Ureter (tissue), 1 donor: ENCODE measurements around the gene OLR1. TPM values are rescaled to one million over a fixed set of nuclear protein-coding genes. Genes with fewer than 3 reads are reported as not detected.
"Not testable (repeated sequence)": the region's sequence is repeated elsewhere in the genome, so short reads cannot be mapped to it uniquely, and the experiment has no call there.

ENCODE experiments used
- DNase-seq: peaks from one replicate; pipeline ENCODE4 v3.0.0-alpha.2; 2020; ENCODE audit warnings: low spot score
- total RNA-seq: library from RNA; stranded (reverse); gene quantifications from one replicate; pipeline ENCODE4 v1.2.4, GENCODE V29; 2023
- donor health status: DM: yes; HTN: yes; CAD: no.

OLR1 gene
- total RNA-seq, 1 donor from 2014 or later, result 3.4 TPM

DNA sequence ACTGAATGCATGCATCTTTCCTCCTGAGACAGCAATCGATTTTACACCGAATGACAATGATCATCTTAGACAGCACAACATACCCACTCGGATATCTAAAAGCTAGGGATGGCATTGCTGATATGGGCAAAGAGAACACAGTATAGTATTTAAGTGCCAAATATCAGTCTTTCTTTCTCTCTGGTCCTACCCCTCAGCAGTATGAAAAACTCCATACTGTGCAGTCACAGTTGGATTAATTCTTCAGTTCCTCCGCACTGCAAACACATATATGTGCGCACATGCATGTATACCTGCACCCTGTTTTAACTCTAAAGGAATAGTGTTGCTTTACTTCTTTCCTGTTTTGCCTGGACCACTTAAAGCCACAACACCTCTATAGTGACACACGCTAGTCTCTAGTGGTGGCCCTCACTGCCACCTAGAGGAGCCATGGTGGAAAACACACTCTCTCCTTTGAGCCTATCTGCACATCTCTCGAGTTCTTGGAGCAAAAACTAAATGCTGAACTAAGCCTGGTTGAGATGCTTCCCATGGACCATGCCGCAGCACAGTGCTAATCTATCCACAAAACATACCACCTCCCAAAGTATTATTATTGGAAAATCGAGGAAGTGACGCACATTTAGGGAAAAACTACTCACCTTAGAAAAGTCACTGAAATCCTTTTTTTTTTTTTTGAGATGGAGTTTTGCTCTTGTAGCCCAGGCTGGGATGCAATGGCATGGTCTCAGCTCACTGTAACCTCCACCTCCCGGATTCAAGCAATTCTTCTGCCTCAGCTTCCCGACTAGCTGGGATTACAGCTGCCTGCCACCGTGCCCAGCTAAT, 18.8 kb upstream of the OLR1 start:
- DNase-seq, result peak; percentile 63

DNA sequence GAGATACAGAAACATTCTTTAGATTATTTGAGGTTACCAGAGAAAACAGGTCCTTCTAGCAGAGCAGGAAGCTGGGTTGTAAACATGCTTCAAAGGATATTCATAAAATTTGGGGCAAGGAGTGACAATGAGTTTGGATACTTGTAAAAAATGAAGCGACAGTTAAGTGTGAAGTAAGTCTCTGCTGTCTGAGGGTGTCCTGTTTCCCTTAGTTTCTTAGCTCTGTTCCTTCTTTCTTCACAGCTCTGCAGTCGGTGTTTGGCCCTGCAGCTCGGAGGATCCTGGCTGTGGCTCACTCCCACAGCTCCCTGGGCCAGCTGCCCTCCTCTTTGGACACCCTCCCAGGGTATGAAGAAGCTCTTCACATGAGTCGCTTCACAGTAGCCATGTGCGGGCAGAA, 17.7 kb upstream of the OLR1 start:
- no peak for DNase-seq

DNA sequence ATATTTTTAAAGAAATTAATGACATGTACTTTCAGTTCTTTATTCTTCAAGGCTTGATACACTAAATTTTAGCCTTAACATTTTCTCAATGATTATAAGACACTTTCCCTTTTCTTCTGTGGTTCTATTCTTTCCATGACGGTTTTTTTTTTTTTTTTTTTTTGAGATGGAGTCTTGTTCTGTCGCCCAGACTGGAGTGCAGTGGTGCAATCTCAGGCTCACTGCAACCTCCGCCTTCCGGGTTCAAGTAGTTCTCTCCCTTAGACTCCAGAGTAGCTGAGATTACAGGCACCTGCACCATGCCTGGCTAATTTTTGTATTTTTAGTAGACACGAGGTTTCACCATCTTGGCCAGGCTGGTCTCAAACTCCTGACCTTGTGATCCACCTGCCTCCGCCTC, 15.0 kb upstream of the OLR1 start:
- DNase-seq, result not testable (repeated sequence)

DNA sequence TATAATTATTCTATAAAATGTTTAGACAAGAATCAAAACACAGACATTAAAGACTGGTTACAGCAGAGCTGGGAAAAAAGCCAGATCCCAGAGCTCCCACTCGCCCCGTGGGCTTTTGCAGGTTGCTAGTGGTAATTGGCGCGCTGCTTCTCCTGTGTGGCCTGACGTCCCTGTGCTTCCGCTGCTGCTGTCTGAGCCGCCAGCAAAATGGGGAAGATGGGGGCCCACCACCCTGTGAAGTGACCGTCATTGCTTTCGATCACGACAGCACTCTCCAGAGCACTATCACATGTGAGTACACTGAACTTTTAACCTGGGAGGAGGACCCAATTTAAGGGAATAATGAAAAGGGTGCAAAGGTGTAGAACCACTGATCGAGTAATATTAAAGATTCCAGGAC, 14.4 kb upstream of the OLR1 start:
- no peak for DNase-seq

DNA sequence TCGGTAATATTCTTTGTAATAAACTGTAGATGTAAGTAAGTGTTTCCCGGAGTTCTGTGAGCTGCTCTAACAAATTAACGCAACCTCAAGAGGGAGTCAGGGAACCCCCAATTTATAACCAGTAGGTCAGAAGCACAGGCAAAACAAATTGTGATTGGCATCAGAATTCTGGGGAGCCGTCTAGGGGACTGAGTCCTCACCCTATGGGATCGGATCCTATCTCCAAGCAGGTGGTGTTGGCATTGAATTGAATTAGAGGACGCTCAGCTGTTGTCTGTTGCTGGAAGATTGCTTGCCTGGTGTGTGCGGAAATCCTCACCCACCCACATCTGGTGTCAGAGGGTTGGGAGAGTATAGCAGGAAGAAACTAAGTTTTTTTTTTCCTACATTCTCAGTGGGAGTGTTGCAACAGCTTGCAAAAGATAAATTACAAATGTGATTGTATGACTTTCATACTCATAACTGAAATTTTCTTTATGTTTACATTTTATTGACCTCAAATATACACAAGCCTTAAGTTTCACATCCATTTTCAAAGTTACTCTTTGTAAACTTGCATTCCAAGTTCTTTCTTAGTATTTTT, 12.4 kb upstream of the OLR1 start:
- no peak for DNase-seq

DNA sequence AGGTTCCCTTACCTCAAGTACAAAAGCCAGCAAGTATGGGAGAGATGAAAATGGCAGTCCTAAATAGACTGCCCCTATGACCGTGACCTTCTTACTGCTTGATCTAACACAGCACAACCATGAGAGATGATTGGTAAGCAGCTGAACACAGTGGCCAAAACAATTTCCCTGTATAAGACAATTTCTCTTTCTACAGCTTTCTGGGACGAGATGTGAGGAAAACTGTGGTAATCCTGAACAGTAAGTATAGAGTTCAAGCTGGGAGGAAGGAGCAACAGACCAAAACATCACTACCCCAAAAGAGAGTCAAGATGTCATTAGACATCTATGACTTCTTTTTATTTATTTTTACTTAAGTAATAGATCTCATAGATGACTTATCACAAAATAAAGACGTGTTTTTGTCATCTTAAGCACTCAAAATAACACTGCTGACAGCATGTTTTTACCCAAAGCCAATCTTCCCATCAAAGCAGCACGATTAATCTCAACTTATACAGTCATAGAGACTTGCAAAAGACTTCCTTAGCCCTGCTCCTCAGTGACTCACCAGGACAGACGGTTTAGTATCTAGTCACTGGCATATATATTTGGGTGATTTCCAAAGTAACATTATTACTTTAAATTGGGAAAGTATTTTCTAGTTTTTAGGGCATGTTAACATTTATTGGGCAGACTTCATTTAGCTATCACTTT, 10.6 kb upstream of the OLR1 start:
- no peak for DNase-seq

DNA sequence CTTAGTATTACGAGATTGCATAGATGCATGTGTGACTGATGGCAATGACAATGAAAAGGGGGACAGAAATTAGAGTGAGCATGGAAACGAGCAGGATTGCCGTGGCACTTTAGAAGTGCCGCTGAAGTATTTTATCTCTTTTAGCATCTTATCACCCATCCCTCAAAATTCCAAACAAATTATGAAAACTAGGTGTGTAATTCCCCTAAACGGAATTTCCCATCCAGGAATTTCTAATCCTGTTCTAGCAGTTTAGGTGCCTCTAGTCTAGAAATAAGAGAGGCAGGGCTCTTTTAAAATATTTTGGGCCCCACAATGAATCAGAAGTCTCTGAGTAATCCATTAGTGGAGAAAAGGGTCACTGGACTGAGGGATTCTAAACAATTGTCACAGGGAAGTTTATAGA, 7.8 kb upstream of the OLR1 start:
- no peak for DNase-seq

DNA sequence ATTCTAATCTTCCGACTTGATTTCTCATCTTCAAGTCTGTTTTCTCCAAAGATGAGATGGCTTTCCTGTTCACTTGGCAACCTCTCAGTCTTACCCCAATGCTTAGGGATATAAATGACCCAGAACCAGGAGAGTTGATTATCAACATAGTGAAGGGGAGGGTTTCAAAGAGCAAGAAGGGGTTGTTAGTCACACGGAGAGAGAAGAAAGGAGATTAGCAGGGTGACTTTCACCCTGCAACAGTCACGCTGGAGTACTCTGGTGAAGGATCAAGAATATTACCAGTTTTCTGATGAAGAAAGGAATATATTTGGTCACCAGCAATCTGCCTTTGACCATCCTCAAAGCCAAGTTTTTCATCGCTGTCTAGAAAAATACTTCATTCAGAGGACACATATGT, 6.9 kb upstream of the OLR1 start, which contains the start of gene TMEM52B:
TMEM52B (plus strand) TSS at position 212 of the 400 bp plus-strand sequence. CDS start 543 bp downstream, outside the sequence.
- DNase-seq, result no peak

DNA sequence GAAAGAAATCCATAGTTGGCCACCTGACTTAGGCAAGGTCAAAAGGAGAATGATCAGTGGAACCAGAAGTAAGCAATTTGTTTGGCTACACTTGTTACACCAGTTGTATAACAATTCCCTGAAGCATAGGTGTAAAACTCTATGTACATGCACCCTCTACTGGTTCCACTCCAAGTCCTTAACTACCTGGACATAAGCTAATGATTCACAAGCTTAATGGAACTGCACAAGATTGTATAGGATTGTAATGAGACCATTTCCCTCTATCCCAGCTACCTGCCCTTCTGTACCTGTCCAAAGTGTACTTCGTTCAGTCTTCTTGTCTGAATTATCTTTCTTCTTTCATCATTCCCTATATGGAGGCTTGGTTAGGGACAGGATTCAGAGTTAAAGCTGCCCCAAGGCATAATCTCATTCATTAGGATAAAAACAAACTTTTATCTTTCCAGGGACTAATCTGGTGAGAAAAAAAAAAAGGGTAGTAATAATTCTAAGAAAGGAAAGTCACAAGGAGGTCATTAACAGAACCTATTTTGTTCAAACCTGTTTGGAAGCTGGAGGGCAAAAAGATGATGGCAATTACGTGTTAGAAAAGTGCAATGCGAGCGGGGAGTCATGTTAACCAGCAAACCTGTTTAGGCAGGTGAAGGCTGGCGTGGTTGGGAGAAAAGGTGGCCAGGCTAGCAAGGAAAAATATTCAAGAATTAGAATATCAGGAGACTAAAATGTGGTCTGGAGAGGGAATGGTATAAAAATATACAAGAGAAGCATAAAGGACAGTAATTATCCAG, 4.1 kb upstream of the OLR1 start:
- peak; percentile 63 for DNase-seq

DNA sequence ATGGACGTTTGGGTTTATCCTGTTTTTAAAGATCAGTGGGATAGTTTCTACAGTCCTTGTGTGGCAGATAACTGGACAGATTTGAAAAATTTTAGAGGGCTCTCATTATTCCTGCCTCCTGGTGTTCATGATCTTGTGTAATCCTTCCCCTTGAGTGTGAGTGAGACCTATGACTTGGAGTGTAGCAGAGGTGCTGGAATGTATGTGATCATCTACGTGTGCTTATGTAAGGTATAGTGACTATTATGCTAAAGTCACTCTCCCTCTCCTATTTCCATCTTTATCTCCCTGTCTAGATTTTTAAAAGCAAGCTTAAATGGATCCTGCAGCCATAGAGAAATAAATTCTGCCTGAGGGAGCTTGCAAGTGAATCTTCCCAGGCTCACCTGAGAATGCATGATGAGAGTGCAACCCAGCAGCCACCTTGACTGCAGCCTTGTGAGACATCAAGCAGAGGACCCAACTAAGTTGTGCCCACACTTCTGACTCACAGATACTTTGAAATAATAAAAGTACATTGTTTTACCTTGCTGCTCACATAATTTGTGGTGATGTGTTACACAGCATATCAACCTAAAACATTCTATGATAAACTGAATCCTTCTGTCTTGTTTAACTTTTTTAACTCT, 3.2 kb upstream of the OLR1 start:
- DNase-seq, result no peak

DNA sequence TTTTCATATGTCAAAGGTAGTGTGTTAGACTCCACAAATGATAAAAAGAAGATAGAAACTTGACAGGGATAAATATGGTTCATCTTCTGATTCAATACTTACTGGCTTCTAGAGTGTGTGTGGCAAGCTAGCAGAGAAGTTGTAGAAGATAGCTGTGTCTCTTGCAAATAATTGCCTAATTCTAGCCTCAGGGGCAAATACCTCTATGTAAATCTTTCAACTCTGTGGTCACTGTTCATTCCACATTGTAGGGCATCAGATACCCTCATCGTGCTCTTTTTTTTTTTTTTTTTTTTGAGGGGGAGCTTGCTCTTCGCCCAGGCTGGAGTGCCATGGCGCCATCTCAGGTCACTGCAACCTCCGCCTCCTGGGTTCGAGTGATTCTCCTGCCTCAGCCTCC, 1.7 kb downstream of the OLR1 start:
- no peak for DNase-seq

DNA sequence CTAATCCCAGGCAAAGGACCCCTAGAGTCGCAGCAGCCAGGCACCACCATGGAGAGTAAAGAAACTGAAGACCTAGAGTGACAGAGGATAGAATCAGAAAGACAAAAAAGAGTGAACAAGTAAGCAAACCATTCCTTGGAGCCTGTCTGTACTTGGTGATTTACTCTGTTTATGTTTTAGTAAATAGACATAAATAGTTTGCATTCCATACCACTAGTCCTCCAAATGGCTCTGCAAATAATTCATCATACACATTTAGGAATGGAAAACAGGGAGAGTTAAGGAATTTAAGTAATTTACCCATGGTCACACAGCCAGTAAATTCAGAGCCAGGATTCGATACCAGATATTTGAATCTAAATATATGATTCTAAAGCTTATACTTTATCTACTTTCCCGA, 2.8 kb downstream of the OLR1 start:
- DNase-seq, result no peak

DNA sequence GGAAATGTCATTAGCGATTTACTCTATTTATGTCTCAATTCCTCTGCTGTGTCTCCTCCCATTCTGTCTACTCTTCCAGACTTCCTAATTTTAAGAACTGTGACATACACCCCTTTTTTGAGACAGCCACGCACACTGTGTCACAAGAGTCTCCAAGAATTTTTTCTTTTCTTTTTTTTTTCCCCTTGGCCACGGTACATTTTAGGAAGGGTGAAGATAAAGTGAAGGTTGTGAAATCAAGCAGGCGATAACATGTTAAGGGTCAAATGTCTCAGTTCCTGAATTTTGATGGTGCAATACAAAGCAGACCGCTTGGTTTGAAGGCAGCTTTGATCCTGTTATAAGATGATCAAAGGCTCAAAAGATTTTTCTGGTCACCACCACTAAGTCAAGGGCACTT, 4.3 kb downstream of the OLR1 start:
- DNase-seq, result no peak

DNA sequence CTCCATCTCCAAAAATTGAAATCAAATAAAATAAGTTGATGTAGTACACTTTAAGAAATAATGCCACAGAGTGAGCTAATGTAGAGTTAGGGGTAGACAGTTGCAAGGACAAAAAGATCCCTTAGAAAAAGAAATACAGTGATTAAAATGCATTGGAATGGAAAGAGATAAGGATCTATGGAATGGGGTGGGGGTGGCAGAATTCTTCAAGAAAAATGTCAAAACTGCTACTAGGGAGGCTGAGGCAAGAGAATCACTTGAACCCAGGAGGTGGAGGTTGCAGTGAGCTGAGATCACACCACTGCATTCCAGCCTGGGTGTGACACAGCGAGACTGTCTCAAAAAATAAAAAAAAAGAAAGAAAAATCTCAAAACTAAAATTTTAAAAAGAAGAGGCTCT, 6.5 kb downstream of the OLR1 start:
- DNase-seq, result no peak

DNA sequence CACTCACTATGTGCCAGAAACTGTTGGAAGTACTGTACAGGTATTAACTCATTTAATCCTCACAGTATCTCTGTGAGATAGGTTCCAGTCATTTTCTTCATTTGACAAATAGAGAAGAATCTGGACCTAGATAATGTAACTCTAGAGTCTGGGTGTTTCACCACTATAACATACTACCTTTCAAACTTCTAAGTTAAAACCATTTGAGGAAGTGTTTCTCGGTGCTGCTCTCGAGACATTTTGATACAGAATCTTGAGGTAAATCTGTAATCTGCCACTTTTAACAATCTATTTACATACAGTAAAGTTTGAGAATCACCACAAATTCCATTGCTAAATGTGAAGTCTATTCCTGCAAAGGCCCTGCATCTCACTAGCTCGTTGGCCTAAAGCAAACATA, 8.8 kb downstream of the OLR1 start:
- DNase-seq, result no peak

DNA sequence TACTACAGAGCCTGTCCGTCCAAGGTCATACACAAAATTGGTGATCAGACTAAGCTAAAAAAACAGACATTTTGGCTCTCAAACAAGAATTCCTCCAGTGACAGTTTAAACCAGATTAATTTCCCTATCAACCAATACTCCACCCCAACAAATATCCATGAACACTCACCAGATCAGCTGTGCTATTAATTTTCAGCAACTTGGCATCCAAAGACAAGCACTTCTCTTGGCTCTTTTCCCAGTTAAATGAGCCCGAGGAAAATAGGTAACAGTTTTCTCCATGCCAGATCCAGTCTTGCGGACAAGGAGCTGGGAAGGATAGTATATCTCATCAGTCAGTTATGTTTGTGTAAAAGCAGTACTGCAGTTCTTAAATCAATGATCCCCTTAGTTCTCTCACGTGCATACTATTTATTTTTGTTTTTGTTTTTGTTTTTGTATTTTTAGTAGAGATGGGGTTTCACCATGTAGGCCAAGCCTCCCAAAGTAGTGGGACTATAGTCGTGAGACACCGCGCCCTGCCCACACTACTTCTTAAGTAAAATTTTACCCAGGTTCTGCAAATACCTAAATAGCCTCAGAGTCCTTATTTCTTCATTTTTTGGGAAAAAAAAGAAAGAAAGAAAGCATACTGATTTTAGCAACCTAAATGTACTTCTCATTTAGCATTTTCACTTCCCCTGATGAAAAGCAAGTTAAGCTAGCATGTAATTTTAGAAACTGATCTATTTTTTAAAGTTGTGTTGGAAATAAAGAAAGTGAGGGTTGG, 11.1 kb downstream of the OLR1 start:
- no peak for DNase-seq

DNA sequence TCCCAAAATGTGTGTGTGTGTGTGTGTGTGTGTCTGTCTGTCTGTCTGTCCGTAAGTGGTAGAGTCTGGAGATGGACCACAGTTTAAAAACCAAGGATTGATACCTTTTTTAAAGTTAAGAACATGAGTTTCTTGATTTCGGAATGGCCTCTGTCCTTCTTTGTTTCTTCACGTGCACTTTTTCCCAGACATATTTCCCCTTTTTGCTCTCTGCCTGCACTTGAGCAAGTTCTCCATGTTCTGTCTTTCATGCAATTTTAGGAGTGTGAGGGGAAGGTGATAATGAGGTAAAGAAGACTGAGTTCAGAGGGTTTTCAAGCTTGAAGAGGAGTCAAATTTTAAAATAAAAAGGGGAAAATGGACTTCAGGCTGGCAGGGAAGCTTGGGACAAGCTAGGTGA, 12.7 kb downstream of the OLR1 start:
- no peak for DNase-seq

DNA sequence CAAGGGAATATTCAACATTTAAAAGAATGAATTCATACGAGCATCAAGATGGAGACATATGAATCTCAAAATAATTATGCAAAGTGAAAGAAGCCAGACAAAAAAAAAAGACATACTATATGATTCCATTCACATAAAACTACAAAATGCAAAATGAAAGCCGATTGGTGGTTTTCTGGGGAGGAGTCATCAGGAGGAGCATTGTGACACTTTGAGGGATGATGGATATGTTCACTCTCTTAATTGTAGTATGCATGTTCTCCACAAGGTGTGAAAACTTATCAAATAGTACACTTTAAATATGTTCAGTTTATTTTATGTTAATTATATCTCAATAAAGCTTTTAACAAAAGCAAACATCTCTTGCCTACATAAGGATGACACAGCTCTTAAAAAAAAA, 13.5 kb downstream of the OLR1 start:
- no peak for DNase-seq

DNA sequence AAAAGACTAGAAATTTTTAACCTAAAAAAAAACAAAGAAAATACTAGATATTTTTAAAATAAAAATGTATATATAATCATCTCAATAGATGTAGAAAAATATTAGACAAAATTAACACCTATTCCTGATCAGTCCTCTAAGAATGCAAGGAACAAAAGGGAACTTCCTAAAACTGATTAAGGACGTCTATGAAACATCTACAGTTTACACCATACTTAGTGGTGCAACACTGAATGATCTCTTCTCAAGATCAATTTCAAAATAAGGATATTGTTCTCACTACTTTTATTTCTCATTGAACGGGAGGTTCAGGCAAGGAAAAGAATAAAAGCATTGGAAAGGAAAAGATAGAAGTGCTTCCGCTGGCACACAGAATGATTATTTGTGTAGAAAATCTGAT, 16.0 kb downstream of the OLR1 start:
- DNase-seq, result no peak

DNA sequence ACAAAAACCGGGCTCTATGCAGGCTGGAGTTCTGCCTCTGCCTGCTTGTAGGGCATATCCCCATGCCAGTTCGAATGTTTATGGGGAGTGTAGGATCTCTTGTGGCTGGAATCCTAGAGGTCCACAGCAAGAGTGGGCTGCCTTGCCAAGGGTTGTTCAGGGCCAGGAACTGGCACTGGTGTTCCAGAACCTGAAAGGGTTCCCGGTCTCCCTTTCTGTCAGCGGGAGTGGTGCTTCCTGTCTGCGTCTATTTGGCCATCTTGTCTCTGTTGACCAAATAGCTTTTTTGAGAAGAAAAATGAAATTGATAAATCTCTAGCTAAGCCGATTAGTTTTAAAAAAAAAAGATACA, 17.8 kb downstream of the OLR1 start:
- no peak for DNase-seq
